HCT116 (cell line): Measurements from ENCODE around the gene WDR93. TPM values are rescaled to one million over a fixed set of nuclear protein-coding genes. Genes with fewer than 3 reads are reported as not detected.

ENCODE experiments used
- ATAC-seq: fragments of 200-7000 bp; cut with Tn5 transposase; 2 replicates; pipeline ENCODE4 v1.9.1; 2020; ENCODE audit warnings: mild to moderate bottlenecking, moderate library complexity
- BruUV-seq: library from RNA; stranded (reverse); fragments of 400-500 nt; replicated peaks from 2 replicates; lab custom pipeline; 2021; lab: Mats Ljungman, UMichigan
- CTCF ChIA-PET: fragments of 300-600 bp; sonication (Branson Sonifier 250); formaldehyde crosslinking; loops from one replicate; lab custom pipeline; 2021; ENCODE audit warnings: antibody characterized with exemption; lab: Charles Lee
- POLR2A ChIA-PET: fragments of 300-600, 350-600 bp; sonication (Branson Sonifier 250); formaldehyde crosslinking; loops from one replicate; lab custom pipeline; 2021; ENCODE audit warnings: antibody characterized with exemption; lab: Charles Lee
- RAD21 ChIA-PET, 2 experiments: fragments of 300-600 bp; sonication (Branson Sonifier 250); formaldehyde crosslinking; loops; one replicate each; lab custom pipeline; 2023; ENCODE audit warnings: low total read pairs in 2 of 2; ENCODE audit not compliant: uncharacterized antibody in 2 of 2, unreplicated experiment in 2 of 2, low non-redundant PET in 1 of 2; lab: Charles Lee
- DNase-seq: peaks from one replicate; pipeline ENCODE4 v3.0.0-alpha.2; 2010; ENCODE audit warnings: low read depth, low spot score
- H2AFZ ChIP-seq: fragments of 200-600 bp; shearing (Covaris generic), sonication (generic); 2 replicates; pipeline ENCODE4 v1.6.1; 2017; ENCODE audit warnings: low read depth, mixed run types, mixed read lengths, antibody characterized with exemption, low read length; ENCODE audit not compliant: poor library complexity, severe bottlenecking
- H3K27ac ChIP-seq: 2 replicates; pipeline ENCODE4 v1.5.1; 2012; ENCODE audit warnings: low read depth, low read length
- H3K27me3 ChIP-seq: fragments of 200-600 bp; sonication (generic); 2 replicates; pipeline ENCODE4 v1.6.1; 2016; ENCODE audit warnings: mixed run types, low read length, mixed read lengths; ENCODE audit not compliant: insufficient read depth
- H3K36me3 ChIP-seq, 2 experiments: fragments of 200-500 bp in 1 of 2; fragments of 200-600 bp in 1 of 2; sonication (Bioruptor generic) in 1 of 2; sonication (generic) in 1 of 2; 2 replicates each; pipeline versions ENCODE4 v1.5.1 to v1.6.1; 2014 to 2016; ENCODE audit warnings: low read length in 2 of 2, inconsistent platforms in 1 of 2, mixed read lengths in 1 of 2, mixed run types in 1 of 2; ENCODE audit not compliant: insufficient read depth in 2 of 2, control insufficient read depth in 1 of 2
- H3K4me1 ChIP-seq, 2 experiments: fragments of 200-600 bp in 1 of 2; sonication (generic) in 1 of 2; 2 replicates each; pipeline versions ENCODE4 v1.5.1 to v1.6.1; 2012 to 2017; ENCODE audit warnings: low read length in 2 of 2, inconsistent platforms in 1 of 2, mild to moderate bottlenecking in 1 of 2, mixed read lengths in 1 of 2, mixed run types in 1 of 2, moderate library complexity in 1 of 2; ENCODE audit not compliant: insufficient read depth in 2 of 2, control insufficient read depth in 1 of 2
- H3K4me2 ChIP-seq: fragments of 200-600 bp; sonication (generic); 2 replicates; pipeline ENCODE4 v1.6.1; 2017; ENCODE audit warnings: mixed run types, low read length, mixed read lengths
- H3K4me3 ChIP-seq, 2 experiments: fragments of 200-600 bp in 1 of 2; sonication (generic) in 1 of 2; replicated peaks in 1 of 2; 2 replicates each; pipeline ENCODE4 v1.5.1; 2011 to 2016; ENCODE audit warnings: low read length in 2 of 2, control low read depth in 1 of 2, low read depth in 1 of 2, mild to moderate bottlenecking in 1 of 2, mixed read lengths in 1 of 2, mixed run types in 1 of 2
- H3K79me2 ChIP-seq: fragments of 200-600 bp; sonication (generic); 2 replicates; pipeline ENCODE4 v1.6.1; 2017; ENCODE audit warnings: mild to moderate bottlenecking, mixed run types, low read length, moderate library complexity, mixed read lengths; ENCODE audit not compliant: insufficient read depth
- H3K9ac ChIP-seq: fragments of 200-600 bp; sonication (generic); 2 replicates; pipeline ENCODE4 v1.6.1; 2016; ENCODE audit warnings: low read length, mixed read lengths
- H3K9me2 ChIP-seq: fragments of 200-600 bp; sonication (generic), shearing (Covaris generic); 2 replicates; pipeline ENCODE4 v1.6.1; 2017; ENCODE audit warnings: mixed run types, mild to moderate bottlenecking, moderate library complexity; ENCODE audit not compliant: insufficient read depth
- H3K9me3 ChIP-seq, 2 experiments: fragments of 200-500 bp in 1 of 2; fragments of 200-600 bp in 1 of 2; sonication (Bioruptor generic) in 1 of 2; sonication (generic) in 1 of 2; 2 replicates each; pipeline ENCODE4 v1.6.1; 2014 to 2017; ENCODE audit warnings: low read length in 2 of 2, mixed read lengths in 2 of 2, inconsistent platforms in 1 of 2, low read depth in 1 of 2, mild to moderate bottlenecking in 1 of 2, mixed run types in 1 of 2, moderate library complexity in 1 of 2; ENCODE audit not compliant: control insufficient read depth in 1 of 2, insufficient read depth in 1 of 2
- H4K20me1 ChIP-seq: fragments of 200-600 bp; sonication (generic), shearing (Covaris generic); 2 replicates; pipeline ENCODE4 v1.6.1; 2017; ENCODE audit warnings: mixed run types, mild to moderate bottlenecking, moderate library complexity; ENCODE audit not compliant: insufficient read depth
- ATF3 ChIP-seq: IDR thresholded peaks from 2 replicates; pipeline ENCODE4 v1.6.1; 2012
- CTCF ChIP-seq, 3 experiments: fragments of 200-600 bp in 1 of 3; sonication (generic) in 1 of 3; IDR thresholded peaks in 2 of 3; conservative IDR thresholded peaks in 1 of 3; 2 replicates each; pipeline ENCODE4 v1.5.1; 2012 to 2017; ENCODE audit warnings: low read depth in 2 of 3, low read length in 2 of 3, antibody characterized with exemption in 1 of 3, borderline replicate concordance in 1 of 3, control low read depth in 1 of 3, mild to moderate bottlenecking in 1 of 3, mixed read lengths in 1 of 3, mixed run types in 1 of 3, moderate library complexity in 1 of 3; ENCODE audit not compliant: insufficient read depth in 1 of 3
- ELF1 ChIP-seq: IDR thresholded peaks from 2 replicates; pipeline ENCODE4 v1.6.1; 2012; ENCODE audit warnings: low read depth, borderline replicate concordance
- EZH2 ChIP-seq: fragments of 200-600 bp; sonication (generic); IDR thresholded peaks from 2 replicates; pipeline ENCODE4 v1.6.1; 2017; ENCODE audit warnings: antibody characterized with exemption, mixed run types
- RAD21 ChIP-seq: IDR thresholded peaks from 2 replicates; pipeline ENCODE4 v1.6.1; 2012; ENCODE audit warnings: low read depth, mild to moderate bottlenecking
- SIN3A ChIP-seq: IDR thresholded peaks from 2 replicates; pipeline ENCODE4 v1.6.1; 2012; ENCODE audit warnings: low read depth
- SP1 ChIP-seq: IDR thresholded peaks from 2 replicates; pipeline ENCODE4 v1.6.1; 2012; ENCODE audit warnings: low read depth
- TCF7L2 ChIP-seq: IDR thresholded peaks from 2 replicates; pipeline ENCODE4 v1.7.0; 2011; ENCODE audit warnings: borderline replicate concordance, inconsistent platforms; ENCODE audit not compliant: insufficient read depth, insufficient read length; ENCODE audit errors: extremely low read depth
- ZBTB33 ChIP-seq: IDR thresholded peaks from 2 replicates; pipeline ENCODE4 v1.6.1; 2011; ENCODE audit warnings: mild to moderate bottlenecking, low read length, moderate library complexity; ENCODE audit not compliant: insufficient replicate concordance; ENCODE audit errors: extremely low read depth
- ZFX ChIP-seq: fragments of 450-650 bp; IDR thresholded peaks from 2 replicates; pipeline ENCODE4 v1.6.1; 2017
- intact Hi-C: fragments of 100-400 bp; cut with micrococcal nuclease; formaldehyde crosslinking; loops from 2 replicates; pipeline ENCODE4 v1.10.0; 2022
- total RNA-seq: library from RNA; stranded (reverse); gene quantifications from one replicate; pipeline ENCODE4 v1.2.1, GENCODE V29; 2021; ENCODE audit not compliant: unreplicated experiment

WDR93 gene
- total RNA-seq, 1 experiment from 2014 or later, result 0.42 TPM

DNA sequence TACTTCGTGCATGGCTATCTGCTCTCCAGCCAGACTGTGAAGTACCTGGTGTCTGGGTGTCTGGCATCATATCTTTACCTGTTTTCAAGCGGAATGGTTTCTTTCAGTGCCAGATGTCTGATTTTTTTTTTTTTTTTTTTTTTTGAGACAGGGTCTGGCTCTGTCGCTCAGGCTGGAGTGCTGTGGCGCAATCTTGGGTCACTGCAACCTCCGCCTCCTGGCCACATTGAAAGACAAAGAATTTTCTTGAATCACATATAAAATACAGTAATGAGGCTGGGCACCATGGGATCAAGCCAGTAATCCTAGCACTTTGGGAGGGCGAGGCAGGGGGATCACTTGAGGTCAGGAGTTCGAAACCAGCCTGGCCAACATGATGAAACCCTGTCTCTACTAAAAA, 63.2 kb downstream of the WDR93 start:
- no peak for ATAC-seq
- H3K27ac ChIP-seq, result no peak overlapping the region
- no peak overlapping the region for H3K4me3 ChIP-seq
- H3K4me2 ChIP-seq, result no peak overlapping the region
- no peaks in the 10 kb centered on the region for H4K20me1 ChIP-seq
- ChIA-PET CTCF (interaction anchor here (2.0 to 2.8 kb wide), 2 partner anchors 121 to 134 kb away, joined by 4 to 9 read pairs; no protein-coding TSS in a partner anchor), RAD21 (no interaction called here), POLR2A (no interaction called here)
- peaks cover 4 to 23% of the 10 kb centered on the region in 2 experiments; a peak in 2 of 4 replicates for H3K4me1 ChIP-seq
- no peaks in the 10 kb centered on the region; the same call in 1 of the 2 replicates for H3K79me2 ChIP-seq
- BruUV-seq, result no TSS peak
- no peaks in the 10 kb centered on the region for H3K27me3 ChIP-seq
- no peaks in the 10 kb centered on the region for H3K9me2 ChIP-seq
- no peak for TF ChIP-seq ELF1
- no peak for TF ChIP-seq ZFX
- TF ChIP-seq ZBTB33, result no peak
- no peak for TF ChIP-seq EZH2
- H3K9me3 ChIP-seq, result no peaks in the 10 kb centered on the region
- H3K36me3 ChIP-seq, result no peaks in the 10 kb centered on the region
- H2AFZ ChIP-seq, result no peak overlapping the region
- no peak for DNase-seq
- no peak overlapping the region for H3K9ac ChIP-seq
- intact Hi-C loops, result no loop called here

DNA sequence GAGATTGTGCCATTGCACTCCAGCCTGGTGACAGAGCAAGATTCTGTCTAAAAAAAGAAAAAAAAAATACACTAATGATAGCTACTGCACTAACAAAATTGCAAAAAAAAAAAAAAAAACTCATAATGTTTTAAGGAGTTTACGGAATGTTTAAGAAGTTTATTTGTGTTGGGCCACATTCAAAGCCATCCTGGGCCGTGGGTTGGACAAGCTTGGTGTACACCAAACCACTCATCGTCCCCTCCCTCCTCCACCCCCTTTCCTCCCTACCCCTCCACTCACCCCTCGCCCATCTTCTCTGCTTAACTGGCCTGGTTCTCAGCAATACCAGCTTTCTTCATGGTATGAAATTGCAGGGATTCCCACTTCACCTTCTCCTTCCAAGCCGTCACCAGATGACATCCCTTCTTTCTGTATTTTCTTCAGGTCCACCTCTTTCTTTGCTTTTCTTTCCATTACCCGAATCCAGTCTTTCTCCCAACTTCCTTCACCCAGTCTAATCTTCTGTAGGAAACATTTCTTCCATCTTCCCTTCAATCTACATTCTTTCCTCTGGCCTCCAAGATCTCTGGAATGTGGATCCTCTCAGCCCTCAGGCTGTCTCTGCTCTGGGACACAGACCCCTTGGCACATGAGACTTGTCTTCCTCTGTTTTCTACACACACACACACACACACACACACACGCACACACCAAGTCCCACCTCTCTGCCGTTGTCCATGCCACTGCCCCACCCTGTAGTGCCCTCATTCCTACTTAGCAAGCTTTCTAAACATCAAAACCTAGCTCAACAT, 63.9 kb downstream of the WDR93 start:
- Histone ChIP-seq H3K9me2 (no peaks in the 10 kb centered on the region), H3K79me2 (no peaks in the 10 kb centered on the region; the same call in 1 of the 2 replicates), H3K4me1 (peaks cover 2 to 20% of the 10 kb centered on the region in 2 experiments; a peak in 2 of 4 replicates), H3K27ac (no peak overlapping the region), H3K36me3 (no peaks in the 10 kb centered on the region), H4K20me1 (no peaks in the 10 kb centered on the region)
- no TSS peak for BruUV-seq
- no peak for DNase-seq
- RAD21 ChIA-PET, result no interaction called here
- no peak for TF ChIP-seq EZH2
- no peak for TF ChIP-seq RAD21
- TF ChIP-seq SIN3A, result no peak
- TF ChIP-seq TCF7L2, result no peak
- no peak for TF ChIP-seq ZBTB33
- TF ChIP-seq CTCF (IDR thresholded peaks at IDR 0.05 in 2 of 3, conservative IDR thresholded peaks at IDR 0.05 in 1 of 3; ENCODE audit: borderline replicate concordance in 1 of 3, insufficient read depth in 1 of 3, low read depth in 2 of 3, low read length in 2 of 3), result no peak
- no peak for TF ChIP-seq SP1
- TF ChIP-seq ATF3, result no peak
- TF ChIP-seq, all 23 proteins: peak for 0
- Histone ChIP-seq H3K4me2 (no peak overlapping the region), H3K9ac (no peak overlapping the region), H2AFZ (no peak overlapping the region), H3K27me3 (no peaks in the 10 kb centered on the region), H3K9me3 (no peaks in the 10 kb centered on the region), H3K4me3 (no peak overlapping the region)
- CTCF ChIA-PET, result interaction anchor here (0.6 to 2.0 kb wide), 4 partner anchors 14 to 134 kb away, joined by 3 to 4 read pairs (median 4); no protein-coding TSS in a partner anchor
- POLR2A ChIA-PET, result no interaction called here
- intact Hi-C loops, result no loop called here
- no peak for ATAC-seq
